KOPT-K1 (cell line): ENCODE data around the gene EVA1B.
A peak's percentile ranks its signal among the peaks of the same experiment; 100 is the strongest.

Experiments
- H3K27ac ChIP-seq: fragments of 200-600 bp; sonication (generic); 2 replicates; pipeline ENCODE4 v1.5.1; 2016; ENCODE audit warnings: antibody characterized with exemption, mild to moderate bottlenecking, low read depth, low read length; ENCODE audit not compliant: poor library complexity, severe bottlenecking
- H3K36me3 ChIP-seq: fragments of 200-600 bp; sonication (generic); 2 replicates; pipeline ENCODE4 v1.5.1; 2017; ENCODE audit warnings: antibody characterized with exemption, mild to moderate bottlenecking, low read length, moderate library complexity; ENCODE audit not compliant: insufficient read depth
- H3K9me3 ChIP-seq: fragments of 200-600 bp; sonication (generic); 2 replicates; pipeline ENCODE4 v1.5.1; 2017; ENCODE audit warnings: antibody characterized with exemption, low read length, mild to moderate bottlenecking; ENCODE audit not compliant: insufficient read depth, poor library complexity, severe bottlenecking

Gene EVA1B

DNA sequence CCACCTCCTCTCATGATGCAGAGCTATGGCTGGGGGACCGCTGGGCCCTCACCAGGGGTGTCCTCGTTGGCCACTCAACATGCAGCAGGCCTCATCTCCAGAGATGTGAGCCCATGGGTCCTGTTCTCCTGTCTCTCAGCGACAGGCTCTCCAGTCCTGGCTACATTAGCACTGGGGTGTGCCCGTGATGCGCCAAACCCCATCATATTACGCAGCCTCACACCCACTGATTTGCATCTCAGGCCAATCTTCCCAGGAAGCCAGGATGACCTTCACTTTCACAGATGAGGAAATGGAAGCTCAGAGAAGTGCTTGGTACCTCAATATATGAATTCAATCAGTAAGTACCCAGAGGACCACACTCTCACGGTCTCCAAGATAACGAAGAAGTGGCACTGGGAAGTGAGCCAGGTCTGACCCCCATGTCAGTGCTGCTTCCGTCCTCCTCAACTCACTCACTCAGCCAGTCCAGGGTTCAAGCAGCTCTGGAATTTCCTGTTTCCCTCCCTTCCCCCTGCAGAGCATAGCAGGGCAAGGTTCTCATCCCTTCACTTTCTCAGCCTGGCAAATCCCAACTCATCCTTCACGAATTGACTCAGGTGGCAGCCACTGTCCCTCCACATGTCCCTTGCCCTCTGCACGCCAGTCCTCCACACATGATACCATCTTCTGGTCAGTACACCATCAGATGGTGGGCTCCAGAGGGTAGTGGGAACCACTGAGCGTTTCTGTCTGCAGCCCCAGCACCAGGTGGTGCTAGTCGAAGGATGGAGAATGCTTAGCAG, 28.9 kb upstream of the EVA1B start:
- H3K9me3 ChIP-seq = no peaks in the 10 kb centered on the region
- no peak overlapping the region for H3K27ac ChIP-seq
- peaks cover 46% of the 10 kb centered on the region; the same call in 1 of the 2 replicates for H3K36me3 ChIP-seq

DNA sequence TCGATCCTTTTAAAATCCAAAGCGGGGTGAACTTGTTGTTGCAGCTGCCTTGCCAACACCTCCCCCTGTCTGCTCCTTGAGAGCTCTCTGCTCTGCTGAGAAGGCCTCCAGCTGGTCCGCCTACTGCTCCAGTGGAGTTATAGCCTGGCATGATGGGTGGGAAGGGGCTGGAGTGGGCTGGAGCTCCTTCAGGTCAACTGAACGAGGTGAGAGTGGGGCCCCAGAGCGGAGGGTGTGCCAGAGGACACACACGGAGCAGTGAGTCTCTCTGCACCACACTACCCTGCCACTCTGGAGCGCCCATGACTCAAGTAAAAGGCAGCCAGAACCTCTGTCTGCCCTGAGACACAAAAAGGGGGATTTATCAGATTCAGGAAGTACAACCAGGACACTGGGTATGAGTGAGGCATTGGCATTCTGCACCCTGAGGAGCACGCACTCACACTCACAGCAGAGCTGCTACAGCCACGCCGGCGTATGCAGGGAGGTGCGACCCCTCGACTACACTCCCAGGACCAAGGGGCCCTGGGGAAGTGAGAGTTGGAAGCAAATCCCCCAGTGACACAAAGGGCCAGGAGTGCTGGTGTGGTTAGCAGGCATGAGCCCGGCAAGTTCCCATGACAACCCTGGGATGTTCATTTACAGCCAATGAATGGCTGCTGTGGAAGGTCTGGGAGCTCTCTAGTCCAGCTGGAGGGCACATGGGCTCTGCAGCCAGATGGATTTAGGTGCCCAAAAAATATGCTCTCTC, 28.0 kb upstream of the EVA1B start:
- Histone ChIP-seq H3K27ac (peak overlapping the region; percentile 45), H3K9me3 (no peaks in the 10 kb centered on the region), H3K36me3 (peaks cover 52% of the 10 kb centered on the region; the same call in 1 of the 2 replicates)

DNA sequence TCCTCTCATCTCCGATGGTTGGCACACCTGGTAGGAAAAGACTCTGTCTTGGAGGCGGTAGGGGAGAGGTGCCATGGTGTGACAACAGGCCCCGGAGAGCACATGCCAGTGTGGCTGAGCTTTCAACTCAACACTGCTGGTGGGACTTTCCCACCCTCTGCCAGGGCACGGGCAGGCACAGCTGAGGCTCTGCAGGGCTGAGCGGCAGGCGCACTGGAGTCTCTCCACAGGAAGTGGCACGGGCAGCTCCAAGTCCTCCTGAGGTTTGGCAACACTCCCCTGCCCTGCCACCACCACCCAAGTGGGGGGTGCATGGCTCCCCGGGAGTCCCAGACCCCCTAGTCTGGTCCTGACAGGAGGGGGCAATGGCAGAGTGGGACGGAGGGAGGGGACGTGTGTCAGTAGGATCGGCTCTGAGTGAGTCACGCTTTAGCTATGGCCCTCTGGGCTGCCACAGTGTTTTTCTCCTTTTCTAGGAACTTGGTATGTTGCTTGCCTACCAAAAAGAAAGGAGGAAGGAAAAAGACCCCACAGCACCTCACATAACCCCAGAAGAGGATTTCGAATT, 27.3 kb upstream of the EVA1B start:
- Histone ChIP-seq H3K36me3 (peaks cover 55% of the 10 kb centered on the region; the same call in 1 of the 2 replicates), H3K27ac (peak overlapping the region; percentile 45), H3K9me3 (no peaks in the 10 kb centered on the region)

DNA sequence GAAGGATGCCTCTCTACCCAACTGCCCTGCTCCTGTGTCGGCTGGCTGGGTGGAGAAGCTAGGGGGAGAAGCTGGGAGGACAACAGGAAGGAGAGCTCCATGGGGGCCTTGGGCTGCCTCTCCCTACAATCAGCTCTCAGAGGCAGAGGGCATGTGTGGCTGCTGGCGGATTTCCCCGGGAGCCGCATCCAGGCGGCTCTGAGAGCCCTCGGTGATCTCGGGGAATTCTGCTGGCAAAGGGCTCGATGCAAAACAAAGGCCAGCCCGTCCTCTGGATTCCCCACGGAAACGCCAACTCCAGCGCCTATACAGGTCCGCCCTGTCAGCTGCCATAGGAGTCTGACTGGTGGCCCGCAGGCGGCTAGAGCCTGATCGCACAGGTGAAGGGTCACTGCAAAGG, 26.4 kb upstream of the EVA1B start:
- H3K27ac ChIP-seq = peak overlapping the region; percentile 45
- H3K9me3 ChIP-seq = no peaks in the 10 kb centered on the region
- peaks cover 58% of the 10 kb centered on the region for H3K36me3 ChIP-seq

DNA sequence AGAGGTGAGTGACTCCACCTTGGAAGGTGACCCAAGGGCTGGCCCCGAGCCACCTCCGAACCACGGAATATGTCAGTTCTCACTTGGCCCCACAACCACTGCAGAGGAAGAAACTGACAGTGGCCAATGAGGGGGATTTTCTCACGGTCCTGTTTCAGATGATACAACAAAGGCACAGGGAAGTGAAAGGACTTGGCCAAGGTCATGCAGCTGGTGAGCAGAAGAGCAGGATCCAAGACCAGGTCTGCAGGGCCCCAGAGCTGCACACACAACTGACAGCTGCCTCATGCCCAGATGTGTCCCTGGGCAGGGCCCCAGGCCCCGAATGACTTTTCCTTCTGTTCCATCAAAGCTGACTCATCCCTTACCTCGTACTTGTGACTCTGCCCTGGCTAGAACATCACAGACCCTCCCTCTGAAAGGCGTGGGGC, 25.8 kb upstream of the EVA1B start:
- H3K36me3 ChIP-seq = peaks cover 58% of the 10 kb centered on the region
- peak overlapping the region; percentile 45 for H3K27ac ChIP-seq
- no peaks in the 10 kb centered on the region for H3K9me3 ChIP-seq

DNA sequence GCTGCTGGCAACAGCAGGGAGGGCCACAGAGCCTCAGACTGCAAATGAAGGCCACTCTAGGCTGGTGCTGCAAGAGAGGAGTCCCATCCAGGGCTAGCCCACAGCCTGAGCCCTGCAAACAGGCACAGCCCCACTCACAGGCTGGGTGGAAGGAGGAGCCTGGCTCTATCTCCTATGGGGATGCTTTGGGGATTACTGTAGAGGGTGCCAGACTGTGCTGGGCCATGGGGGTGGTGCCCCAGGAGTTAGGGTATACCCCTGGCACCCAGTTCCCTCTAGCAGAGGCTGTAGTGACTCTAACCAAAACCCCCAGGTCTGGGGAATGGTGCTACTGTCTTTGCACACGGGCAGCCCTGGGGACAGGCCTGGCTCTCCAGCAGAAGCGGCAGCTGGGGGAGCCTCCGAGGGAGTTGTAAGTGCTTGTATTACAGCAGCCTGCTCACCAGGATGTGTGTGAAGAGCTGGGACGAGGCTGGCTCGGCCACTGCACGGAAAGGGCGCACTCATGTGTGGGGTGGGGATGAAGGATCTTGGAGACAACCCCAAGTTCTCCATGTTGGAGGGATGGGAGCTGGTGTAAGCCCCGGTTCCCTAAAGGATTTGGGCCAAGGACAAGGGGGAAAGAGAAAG, 23.4 kb upstream of the EVA1B start:
- peaks cover 56% of the 10 kb centered on the region for H3K36me3 ChIP-seq
- no peaks in the 10 kb centered on the region for H3K9me3 ChIP-seq

DNA sequence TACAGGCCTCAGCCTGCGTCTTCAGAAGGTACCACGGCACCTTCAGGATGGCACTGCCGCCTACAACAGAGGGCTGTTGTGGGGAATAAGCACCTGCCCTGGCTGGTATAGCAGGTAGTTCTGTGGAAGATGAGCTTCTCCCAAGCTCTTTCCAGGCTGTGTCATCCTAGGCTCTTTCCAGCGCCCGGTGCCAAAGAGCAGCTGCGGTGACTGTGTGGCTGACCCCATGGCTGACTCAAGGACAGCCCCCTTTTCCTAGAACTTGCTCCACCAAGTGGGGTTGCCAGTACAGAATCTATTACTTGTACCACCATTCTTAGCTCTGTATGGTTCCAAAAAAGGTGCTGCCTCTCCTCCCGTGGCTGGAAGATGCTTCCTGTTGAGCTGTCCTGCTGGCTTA, 21.9 kb upstream of the EVA1B start:
- Histone ChIP-seq H3K36me3 (peaks cover 56% of the 10 kb centered on the region), H3K27ac (no peak overlapping the region), H3K9me3 (no peaks in the 10 kb centered on the region)

More for the DNA sequence above, 23.4 kb upstream of the EVA1B start:
- no peak overlapping the region for H3K27ac ChIP-seq

DNA sequence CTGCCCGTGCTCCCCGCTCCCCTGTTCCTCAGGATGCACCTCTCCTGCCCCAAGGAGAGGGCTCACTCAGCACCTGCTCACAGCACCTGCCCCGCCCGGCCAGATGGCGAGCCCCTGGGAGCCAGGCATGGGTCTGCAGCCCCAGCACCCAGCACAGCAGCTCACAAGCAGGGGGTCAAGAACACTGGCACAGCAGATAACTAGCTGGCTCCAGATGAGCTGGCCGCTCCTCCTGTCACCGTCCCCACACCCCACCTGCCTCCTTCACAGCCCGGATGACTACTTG, 20.9 kb upstream of the EVA1B start:
- H3K9me3 ChIP-seq = no peaks in the 10 kb centered on the region
- H3K36me3 ChIP-seq = peaks cover 54% of the 10 kb centered on the region
- H3K27ac ChIP-seq = no peak overlapping the region

DNA sequence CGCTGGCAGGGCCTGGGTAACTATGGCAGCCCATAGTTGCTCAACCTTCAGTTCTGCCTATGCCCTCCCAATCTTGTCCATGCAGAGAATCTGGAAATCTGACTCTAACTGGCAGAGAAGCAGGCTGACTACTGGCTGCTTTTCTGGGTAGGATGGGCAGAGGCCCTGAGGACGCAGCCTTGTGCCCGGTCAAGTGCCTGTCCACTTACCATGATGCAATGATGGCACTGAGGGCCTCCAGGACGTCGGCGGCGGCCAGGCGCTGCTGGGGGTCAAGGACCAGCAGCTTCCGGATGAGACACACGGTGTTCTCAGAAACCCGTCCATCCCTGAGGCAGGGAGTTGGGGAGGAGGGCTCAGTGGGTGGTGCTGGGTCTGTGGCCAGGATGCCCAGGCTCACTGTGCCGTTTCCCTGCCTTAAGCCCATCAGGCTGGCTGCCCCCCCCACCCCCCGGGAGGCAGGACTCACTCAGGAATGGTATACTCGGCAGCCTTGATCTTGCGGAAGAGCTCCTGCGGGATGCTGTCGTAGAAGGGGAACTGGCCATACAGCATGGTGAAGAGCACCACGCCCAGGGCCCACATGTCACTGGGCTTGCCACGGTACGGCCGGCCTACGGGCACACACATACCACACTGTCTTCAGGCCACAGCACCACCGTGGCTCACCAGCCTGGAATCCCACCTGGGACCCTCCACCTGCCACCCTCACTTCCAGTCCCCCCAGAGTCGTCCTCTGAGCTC, 20.4 kb upstream of the EVA1B start:
- Histone ChIP-seq H3K27ac (no peak overlapping the region), H3K36me3 (peaks cover 49% of the 10 kb centered on the region), H3K9me3 (no peaks in the 10 kb centered on the region)

DNA sequence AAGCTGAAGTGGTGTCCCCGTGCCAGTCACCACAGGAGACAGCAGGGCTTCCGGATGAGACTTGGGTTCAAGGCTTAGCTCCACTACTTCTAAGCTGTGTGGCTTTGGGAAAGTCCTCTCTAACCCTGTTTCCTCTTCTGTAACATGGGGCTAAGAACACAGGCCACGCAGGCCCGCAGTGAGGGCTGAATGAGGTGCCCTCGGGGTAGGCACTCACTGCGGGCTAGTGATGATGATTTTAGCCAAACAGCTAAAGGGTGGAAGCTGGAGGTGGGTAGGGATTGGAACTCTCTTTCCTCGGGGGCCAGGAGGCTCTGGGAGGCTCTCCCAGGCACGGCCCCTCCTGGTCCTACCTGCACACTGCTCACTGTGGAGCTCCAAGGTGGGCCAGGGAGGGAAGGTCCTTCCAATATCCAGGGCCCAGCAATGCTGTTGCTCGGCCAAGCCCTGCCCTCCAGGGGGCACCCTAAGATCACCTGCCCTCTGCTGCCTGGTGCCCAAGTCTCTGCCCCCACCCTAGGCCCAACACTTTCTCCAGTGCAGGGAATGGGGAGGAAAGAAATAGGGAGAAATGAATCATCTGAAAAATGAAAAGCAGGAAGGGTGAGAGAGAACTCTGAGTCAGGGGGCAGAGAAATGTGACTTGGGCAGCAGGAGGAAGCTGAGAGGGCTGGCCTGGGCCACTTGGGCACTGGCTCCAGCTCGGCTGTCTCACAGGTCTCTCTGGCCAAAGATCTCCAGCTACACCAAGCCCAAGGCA, 19.2 kb upstream of the EVA1B start:
- no peaks in the 10 kb centered on the region for H3K9me3 ChIP-seq
- H3K27ac ChIP-seq = no peak overlapping the region
- peaks cover 40% of the 10 kb centered on the region for H3K36me3 ChIP-seq

DNA sequence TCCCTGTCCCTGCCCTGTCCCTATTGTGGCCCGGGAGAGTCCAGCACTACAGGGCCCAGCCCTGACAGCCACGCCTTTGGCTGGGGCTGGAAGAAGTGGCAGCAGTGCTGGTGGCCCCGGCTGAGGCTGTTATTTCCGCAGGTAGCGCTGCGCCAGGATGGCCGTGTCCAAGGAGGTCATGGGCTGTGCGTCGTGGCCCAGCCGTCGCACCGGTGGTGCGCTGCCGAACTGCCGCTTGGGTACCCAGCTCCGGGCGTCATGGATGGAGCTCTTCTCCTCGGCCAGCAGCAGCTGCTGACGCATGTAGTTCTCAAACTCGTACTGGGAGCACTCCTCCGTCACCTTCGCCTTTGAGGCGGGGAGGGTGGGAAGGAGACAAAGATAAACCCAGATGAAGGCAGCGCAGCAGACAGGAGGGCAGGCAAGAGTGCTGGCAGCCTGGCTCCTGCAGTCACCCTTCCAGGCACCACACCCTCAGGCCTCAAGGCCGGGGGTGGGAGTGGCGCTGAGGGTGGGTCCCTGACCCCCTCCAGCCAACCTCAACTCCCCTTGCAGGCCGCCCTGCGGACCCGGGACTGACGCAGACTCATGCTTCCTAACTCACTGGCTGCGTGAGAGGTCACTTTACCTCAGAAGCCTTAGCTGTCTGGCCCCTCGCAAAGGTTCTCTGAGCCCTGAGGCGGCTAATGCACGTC, 18.3 kb upstream of the EVA1B start:
- Histone ChIP-seq H3K27ac (no peak overlapping the region), H3K36me3 (peaks cover 34% of the 10 kb centered on the region), H3K9me3 (no peaks in the 10 kb centered on the region)

DNA sequence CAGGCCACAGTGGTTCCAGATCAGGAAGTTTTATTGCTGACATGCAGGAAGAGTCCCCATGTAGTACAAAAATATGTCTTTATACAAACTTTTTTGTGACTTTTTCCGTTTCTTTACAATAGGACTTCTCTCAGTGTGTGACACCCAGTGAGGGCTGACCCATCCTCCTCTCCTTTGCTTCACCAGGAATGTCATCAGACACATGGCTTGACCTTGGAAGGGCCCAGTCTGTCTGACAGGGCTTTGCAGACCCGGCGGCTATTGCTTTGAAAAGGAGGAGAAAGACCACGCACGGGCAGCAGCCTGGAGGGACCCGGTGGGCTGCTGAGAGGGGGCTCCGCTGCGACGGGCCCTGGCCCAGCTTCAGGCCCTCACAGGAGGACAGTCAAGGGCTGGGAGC, 16.2 kb upstream of the EVA1B start:
- H3K9me3 ChIP-seq = no peaks in the 10 kb centered on the region
- peaks cover 16% of the 10 kb centered on the region; the same call in 1 of the 2 replicates for H3K36me3 ChIP-seq
- no peak overlapping the region for H3K27ac ChIP-seq

DNA sequence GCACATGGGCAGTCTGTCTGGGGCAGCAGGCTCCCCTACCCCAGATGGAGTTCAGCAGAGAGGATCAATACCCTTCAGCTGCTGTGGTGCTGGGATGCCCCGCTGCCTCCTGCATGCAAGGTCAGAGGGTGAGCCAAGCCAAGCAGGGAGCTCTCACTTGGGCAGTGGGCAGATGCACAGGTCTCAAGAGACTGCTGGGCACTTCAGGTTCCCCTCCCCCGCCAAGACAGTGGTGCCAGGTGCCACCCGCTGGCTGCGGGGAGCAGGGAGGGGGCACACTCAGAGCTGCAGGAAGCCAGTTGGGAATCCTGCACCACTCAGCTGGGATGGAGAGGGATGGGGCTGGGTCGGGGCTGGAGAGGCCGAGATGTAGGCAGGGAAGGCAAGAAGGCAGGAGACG, 15.8 kb upstream of the EVA1B start:
- H3K36me3 ChIP-seq = peaks cover 12% of the 10 kb centered on the region; the same call in 1 of the 2 replicates
- no peaks in the 10 kb centered on the region for H3K9me3 ChIP-seq
- no peak overlapping the region for H3K27ac ChIP-seq
